ENCODE results near the gene COG5. TPM values are rescaled to one million over a fixed set of nuclear protein-coding genes. Genes with fewer than 3 reads are reported as not detected.

Gene COG5
- total and polyA plus RNA-seq, 9 of the 15 experiments (the other 6 are each of a cell fraction or from before 2014, with no cell fraction given) = 15.3 to 75.1 (median 56.4) TPM

GRCh38 chr7:107319724-107320228 is 243.9 kb downstream of the COG5 start (continued):
- TF ChIP-seq ZNF277 (CRISPR knock-in tag; IDR thresholded peaks at IDR 0.05; ENCODE audit: borderline replicate concordance) (no peak), KLF16 (IDR thresholded peaks at IDR 0.05) (no peak), ZBTB7A (IDR thresholded peaks at IDR 0.05; ENCODE audit: borderline replicate concordance, control insufficient read depth, low read depth, low read length) (no peak), ZNF445 (CRISPR knock-in tag; IDR thresholded peaks at IDR 0.05; ENCODE audit: low read depth) (no peak), PPARD (CRISPR knock-in tag; IDR thresholded peaks at IDR 0.05) (no peak), ZNF384 (IDR thresholded peaks at IDR 0.05; ENCODE audit: low read depth, low read length) (no peak), NFYB (IDR thresholded peaks at IDR 0.05; ENCODE audit: extremely low read depth, insufficient read length) (no peak), SIX5 (IDR thresholded peaks at IDR 0.05; ENCODE audit: borderline replicate concordance in 1 of 2, insufficient read depth in 1 of 2, low read depth in 1 of 2, low read length in 2 of 2) (no peak), YY1 (IDR thresholded peaks at IDR 0.05; ENCODE audit: borderline replicate concordance in 1 of 3, control insufficient read depth in 1 of 3, extremely low read depth in 1 of 3, insufficient read depth in 3 of 3, insufficient read length in 1 of 3, insufficient replicate concordance in 2 of 3, low read depth in 1 of 3, low read length in 2 of 3) (no peak), RBBP5 (IDR thresholded peaks at IDR 0.05; ENCODE audit: borderline replicate concordance, insufficient read depth, low read length, poor library complexity, severe bottlenecking) (no peak), ZNF551 (CRISPR knock-in tag; IDR thresholded peaks at IDR 0.05) (no peak), OTX1 (CRISPR knock-in tag; IDR thresholded peaks at IDR 0.05) (no peak), CBFB (CRISPR knock-in tag; IDR thresholded peaks at IDR 0.05) (no peak), XRCC5 (IDR thresholded peaks at IDR 0.05; ENCODE audit: low read depth, low read length) (no peak), KHSRP (IDR thresholded peaks at IDR 0.05) (no peak), ZNF280A (IDR thresholded peaks at IDR 0.05; ENCODE audit: low read depth, partially characterized antibody) (no peak)
